ENCODE measurements around the gene OCRL.
"Not testable (repeated sequence)": the region's sequence is repeated elsewhere in the genome, so short reads cannot be mapped to it uniquely, and the experiment has no call there.

Gene OCRL

GRCh38 chrX:129524250-129524850 lies 15.7 kb upstream of the OCRL start:
- Mint-ChIP-seq H3K4me3 (peak overlapping the region; percentile 88), H3K4me1 (peaks cover 3% of the 10 kb centered on the region), H3K27me3 (peaks cover 8% of the 10 kb centered on the region), H3K9me3 (no peaks in the 10 kb centered on the region), H3K27ac (no peak overlapping the region), H3K36me3 (no peaks in the 10 kb centered on the region)
- no peak for DNase-seq (ENCODE audit: low spot score in 2 of 2)
- ATAC-seq (ENCODE audit: low read depth), result no peak

DNA sequence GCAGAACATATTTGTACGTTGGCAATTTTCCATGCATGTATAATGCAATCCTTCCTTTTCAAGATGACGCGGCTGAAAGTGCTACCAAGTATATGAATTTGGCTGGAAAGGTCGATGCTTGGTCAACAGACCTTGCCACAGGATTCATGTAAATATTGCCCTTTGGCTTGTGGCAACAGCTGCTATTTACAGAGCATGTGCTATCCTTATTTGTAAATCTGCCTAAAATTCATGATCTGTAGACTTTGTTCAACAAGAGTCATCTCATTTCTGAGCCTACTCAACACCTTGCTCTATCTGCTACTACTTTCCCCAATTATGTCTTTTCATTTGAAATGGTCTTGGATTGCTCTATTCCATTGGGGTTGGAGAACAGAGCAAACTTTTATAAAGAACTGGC lies 14.9 kb upstream of the OCRL start:
- no peaks in the 10 kb centered on the region for H3K36me3 Mint-ChIP-seq
- no peak for DNase-seq (ENCODE audit: low spot score in 2 of 2)
- no peak overlapping the region for H3K27ac Mint-ChIP-seq
- H3K4me1 Mint-ChIP-seq, result peaks cover 3% of the 10 kb centered on the region
- no peaks in the 10 kb centered on the region for H3K9me3 Mint-ChIP-seq
- no peak for ATAC-seq (ENCODE audit: low read depth)
- no peak overlapping the region for H3K4me3 Mint-ChIP-seq
- H3K27me3 Mint-ChIP-seq, result peaks cover 10% of the 10 kb centered on the region

DNA sequence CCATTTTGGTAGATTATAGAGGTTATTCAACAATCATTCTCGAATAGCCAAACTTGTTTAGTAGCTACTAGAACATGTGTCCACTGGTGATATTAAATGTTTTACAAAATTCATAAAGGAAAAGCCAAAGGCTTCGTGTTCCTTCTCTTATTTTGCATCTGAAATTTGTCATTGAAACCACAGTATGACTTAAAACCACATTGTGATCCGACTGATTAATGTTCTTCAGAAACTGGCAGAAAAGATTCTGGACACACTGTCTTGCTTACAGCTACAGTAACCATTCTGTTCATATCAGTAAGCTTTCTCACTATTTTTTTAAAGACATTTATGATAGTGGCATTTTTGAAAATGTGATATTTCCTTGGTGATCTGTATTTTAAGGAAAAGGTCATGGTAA lies 14.2 kb upstream of the OCRL start:
- no peak for ATAC-seq (ENCODE audit: low read depth)
- H3K36me3 Mint-ChIP-seq, result no peaks in the 10 kb centered on the region
- H3K27me3 Mint-ChIP-seq, result peaks cover 10% of the 10 kb centered on the region
- no peaks in the 10 kb centered on the region for H3K9me3 Mint-ChIP-seq
- H3K4me1 Mint-ChIP-seq, result peaks cover 3% of the 10 kb centered on the region
- no peak overlapping the region for H3K27ac Mint-ChIP-seq
- DNase-seq (ENCODE audit: low spot score in 2 of 2), result no peak
- H3K4me3 Mint-ChIP-seq, result no peak overlapping the region

DNA sequence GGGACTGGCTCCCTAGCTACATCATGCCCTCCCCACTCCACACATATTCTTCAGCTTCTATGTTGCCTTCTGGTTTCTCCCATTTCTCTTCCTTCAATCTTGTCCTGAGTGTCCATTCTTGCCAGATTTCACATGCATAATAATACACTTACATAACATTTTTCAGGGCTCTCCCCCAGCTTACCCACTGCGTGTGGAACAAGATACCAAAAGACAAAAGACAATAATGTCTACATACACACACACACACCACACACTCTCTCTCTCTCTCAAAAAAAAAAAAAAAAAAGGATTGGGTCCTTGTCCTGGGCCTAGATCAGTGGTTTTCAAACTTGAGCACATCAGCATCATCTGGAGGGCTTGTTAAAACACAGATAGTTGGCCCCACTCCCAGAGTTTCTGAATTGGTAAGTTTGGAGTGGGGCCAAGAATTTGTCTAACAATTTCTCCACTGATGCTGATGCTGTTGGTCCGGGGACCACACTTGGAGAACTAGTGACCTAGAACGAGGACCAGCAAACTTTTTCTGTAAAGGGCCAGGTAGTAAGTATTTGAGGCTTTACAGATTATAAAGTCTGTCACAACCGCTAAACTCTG lies 10.3 kb upstream of the OCRL start:
- no peaks in the 10 kb centered on the region for H3K4me1 Mint-ChIP-seq
- ATAC-seq (ENCODE audit: low read depth) (no peak), DNase-seq (ENCODE audit: low spot score in 2 of 2) (no peak)
- no peak overlapping the region for H3K4me3 Mint-ChIP-seq
- H3K27ac Mint-ChIP-seq, result no peak overlapping the region
- H3K9me3 Mint-ChIP-seq, result no peaks in the 10 kb centered on the region
- no peaks in the 10 kb centered on the region for H3K36me3 Mint-ChIP-seq
- H3K27me3 Mint-ChIP-seq, result peaks cover 2% of the 10 kb centered on the region

DNA sequence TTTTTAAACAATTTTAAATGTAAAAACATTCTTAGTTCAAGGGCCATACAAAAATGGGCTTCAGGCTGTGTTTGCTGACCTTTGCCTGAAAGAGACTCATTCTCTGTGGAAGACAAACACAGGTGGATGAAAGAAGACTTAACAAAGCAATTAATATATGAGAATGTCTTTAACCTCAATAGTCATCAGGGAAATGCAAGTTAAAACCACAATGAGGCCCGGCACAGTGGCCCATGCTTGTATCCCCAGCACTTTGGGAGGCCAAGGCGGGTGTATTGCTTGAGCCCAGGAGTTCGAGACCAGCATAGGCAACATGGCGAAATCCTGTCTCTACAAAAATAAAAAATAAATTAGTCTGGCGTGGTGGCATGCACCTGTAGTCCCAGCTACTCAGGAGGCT lies 9.6 kb upstream of the OCRL start:
- no peak for ATAC-seq (ENCODE audit: low read depth)
- DNase-seq (ENCODE audit: low spot score in 2 of 2), result no peak
- H3K36me3 Mint-ChIP-seq, result no peaks in the 10 kb centered on the region
- H3K9me3 Mint-ChIP-seq, result no peaks in the 10 kb centered on the region
- H3K27ac Mint-ChIP-seq, result no peak overlapping the region
- peaks cover 2% of the 10 kb centered on the region for H3K27me3 Mint-ChIP-seq
- no peaks in the 10 kb centered on the region for H3K4me1 Mint-ChIP-seq
- H3K4me3 Mint-ChIP-seq, result no peak overlapping the region

GRCh38 chrX:129531132-129531531 lies 8.9 kb upstream of the OCRL start:
- Mint-ChIP-seq H3K36me3 (no peaks in the 10 kb centered on the region), H3K4me3 (no peak overlapping the region), H3K27ac (no peak overlapping the region), H3K27me3 (peaks cover 2% of the 10 kb centered on the region), H3K4me1 (no peaks in the 10 kb centered on the region), H3K9me3 (no peaks in the 10 kb centered on the region)
- no peak for DNase-seq (ENCODE audit: low spot score in 2 of 2)
- no peak for ATAC-seq (ENCODE audit: low read depth)

- H3K9me3 Mint-ChIP-seq, result no peaks in the 10 kb centered on the region
- no peak overlapping the region for H3K4me3 Mint-ChIP-seq
- no peaks in the 10 kb centered on the region for H3K27me3 Mint-ChIP-seq
- DNase-seq (ENCODE audit: low spot score in 2 of 2) (no peak), ATAC-seq (ENCODE audit: low read depth) (no peak)
- H3K4me1 Mint-ChIP-seq, result peaks cover 4% of the 10 kb centered on the region
- H3K36me3 Mint-ChIP-seq, result no peaks in the 10 kb centered on the region
- H3K27ac Mint-ChIP-seq, result no peak overlapping the region
These were observed 5.1 kb upstream of the OCRL start for GRCh38 chrX:129534816-129535578.

- ATAC-seq (ENCODE audit: low read depth) (peak; percentile 24), DNase-seq (ENCODE audit: low spot score in 2 of 2) (no peak)
- H3K4me3 Mint-ChIP-seq, result peak overlapping the region; percentile 62
- H3K36me3 Mint-ChIP-seq, result no peaks in the 10 kb centered on the region
- no peaks in the 10 kb centered on the region for H3K27me3 Mint-ChIP-seq
- H3K9me3 Mint-ChIP-seq, result no peaks in the 10 kb centered on the region
- peaks cover 7% of the 10 kb centered on the region for H3K4me1 Mint-ChIP-seq
- H3K27ac Mint-ChIP-seq, result no peak overlapping the region
These were observed 694 bp downstream of the OCRL start for GRCh38 chrX:129540722-129541184.

- Mint-ChIP-seq H3K9me3 (no peaks in the 10 kb centered on the region), H3K36me3 (peaks cover 3% of the 10 kb centered on the region), H3K27me3 (no peaks in the 10 kb centered on the region)
These were observed 4.7 kb downstream of the OCRL start for GRCh38 chrX:129544780-129545179.

GRCh38 chrX:129545408-129545807 lies 5.3 kb downstream of the OCRL start:
- H3K27ac Mint-ChIP-seq, result no peak overlapping the region
- ATAC-seq (ENCODE audit: low read depth) (no peak), DNase-seq (ENCODE audit: low spot score in 2 of 2) (no peak)
- peaks cover 3% of the 10 kb centered on the region for H3K36me3 Mint-ChIP-seq
- H3K27me3 Mint-ChIP-seq, result no peaks in the 10 kb centered on the region
- no peak overlapping the region for H3K4me3 Mint-ChIP-seq
- H3K9me3 Mint-ChIP-seq, result no peaks in the 10 kb centered on the region
- H3K4me1 Mint-ChIP-seq, result peaks cover 6% of the 10 kb centered on the region

More at GRCh38 chrX:129544780-129545179, 4.7 kb downstream of the OCRL start:
- Mint-ChIP-seq H3K27ac (no peak overlapping the region), H3K4me1 (peaks cover 6% of the 10 kb centered on the region), H3K4me3 (no peak overlapping the region)
- no peak for DNase-seq (ENCODE audit: low spot score in 2 of 2)
- no peak for ATAC-seq (ENCODE audit: low read depth)

DNA sequence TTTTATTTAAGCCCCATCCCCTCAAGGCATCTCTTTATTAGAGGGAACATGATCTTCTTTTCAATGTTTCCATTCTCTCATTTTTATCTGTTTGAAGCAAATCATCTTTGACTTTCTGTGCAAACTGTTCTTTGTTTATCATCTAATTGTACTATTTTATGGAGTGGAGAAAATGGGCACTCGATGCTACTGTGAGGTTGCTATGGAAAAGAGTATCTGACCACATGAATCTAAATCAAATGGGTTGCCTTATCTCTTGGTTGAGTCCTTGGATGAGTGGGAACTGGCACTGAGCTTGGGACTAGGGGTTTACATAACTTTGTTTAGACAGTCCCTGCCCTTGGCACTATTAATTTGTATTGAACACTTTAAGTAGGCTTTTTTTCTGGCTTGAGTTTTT lies 9.1 kb downstream of the OCRL start:
- DNase-seq (ENCODE audit: low spot score in 2 of 2), result no peak
- ATAC-seq (ENCODE audit: low read depth), result no peak
- peaks cover 7% of the 10 kb centered on the region for H3K36me3 Mint-ChIP-seq
- H3K27ac Mint-ChIP-seq, result peak overlapping the region; percentile 20
- no peaks in the 10 kb centered on the region for H3K9me3 Mint-ChIP-seq
- H3K4me3 Mint-ChIP-seq, result no peak overlapping the region
- H3K27me3 Mint-ChIP-seq, result no peaks in the 10 kb centered on the region
- H3K4me1 Mint-ChIP-seq, result peaks cover 8% of the 10 kb centered on the region

- Mint-ChIP-seq H3K27ac (no peak overlapping the region), H3K9me3 (no peaks in the 10 kb centered on the region), H3K4me3 (no peak overlapping the region), H3K36me3 (peaks cover 7% of the 10 kb centered on the region), H3K4me1 (peaks cover 7% of the 10 kb centered on the region), H3K27me3 (no peaks in the 10 kb centered on the region)
- peak; percentile 98 for ATAC-seq (ENCODE audit: low read depth)
- peak in 1 of 2 donors; percentile 4 for DNase-seq (ENCODE audit: low spot score in 2 of 2)
These were observed 13.7 kb downstream of the OCRL start for GRCh38 chrX:129553619-129554288.

DNA sequence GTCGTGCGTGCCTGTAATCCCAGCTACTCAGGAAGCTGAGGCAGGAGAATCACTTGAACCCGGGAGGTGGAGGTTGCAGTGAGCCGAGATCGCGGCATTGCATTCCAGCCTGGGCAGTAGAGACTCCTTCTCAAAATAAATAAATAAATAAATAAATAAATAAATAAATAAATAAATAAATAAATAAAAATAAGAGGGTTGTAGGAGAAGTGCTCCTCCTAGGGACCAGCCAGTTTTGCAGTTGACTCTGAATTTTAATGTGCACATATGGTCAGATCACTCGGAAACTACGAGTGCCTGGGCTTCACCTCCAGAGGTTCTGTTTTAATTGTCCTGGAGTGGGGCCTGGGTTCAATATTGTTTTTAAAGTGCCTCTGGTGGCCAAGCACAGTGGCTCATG lies 14.8 kb downstream of the OCRL start:
- not testable (repeated sequence) for H3K27me3 Mint-ChIP-seq; H3K4me1 Mint-ChIP-seq; H3K9me3 Mint-ChIP-seq; DNase-seq (ENCODE audit: low spot score in 2 of 2); H3K4me3 Mint-ChIP-seq; ATAC-seq (ENCODE audit: low read depth); H3K27ac Mint-ChIP-seq; H3K36me3 Mint-ChIP-seq

GRCh38 chrX:129556806-129557315 lies 16.8 kb downstream of the OCRL start:
- DNase-seq (ENCODE audit: low spot score in 2 of 2) (no peak), ATAC-seq (ENCODE audit: low read depth) (peak; percentile 40)
- H3K27me3 Mint-ChIP-seq, result no peaks in the 10 kb centered on the region
- peaks cover 8% of the 10 kb centered on the region for H3K36me3 Mint-ChIP-seq
- H3K9me3 Mint-ChIP-seq, result no peaks in the 10 kb centered on the region
- H3K27ac Mint-ChIP-seq, result peak overlapping the region; percentile 35
- no peak overlapping the region for H3K4me3 Mint-ChIP-seq
- peaks cover 5% of the 10 kb centered on the region for H3K4me1 Mint-ChIP-seq
